WERI-Rb-1 (cell line): Measurements from ENCODE around the gene ADAMTSL3.

Source experiments
- DNase-seq: peaks from one replicate; pipeline ENCODE4 v3.0.0-alpha.2; 2020
- H3K27ac ChIP-seq: fragments of 250-450 bp; sonication (Bioruptor Pico); 2 replicates; pipeline ENCODE4 v1.5.1; 2020; ENCODE audit warnings: mild to moderate bottlenecking, moderate library complexity
- H3K27me3 ChIP-seq: fragments of 250-450 bp; sonication (Bioruptor Pico); 2 replicates; pipeline ENCODE4 v1.5.1; 2021; ENCODE audit warnings: mild to moderate bottlenecking, low read depth, moderate library complexity; ENCODE audit not compliant: insufficient read depth, severe bottlenecking
- H3K36me3 ChIP-seq: fragments of 250-450 bp; sonication (Bioruptor Pico); 2 replicates; pipeline ENCODE4 v1.5.1; 2020; ENCODE audit warnings: mild to moderate bottlenecking, moderate library complexity
- H3K4me3 ChIP-seq: 2 replicates; pipeline ENCODE4 v1.5.1; 2011; ENCODE audit warnings: low read depth, mild to moderate bottlenecking, control low read depth, low read length
- H3K9me3 ChIP-seq: fragments of 250-450 bp; sonication (Bioruptor Pico); 2 replicates; pipeline ENCODE4 v1.5.1; 2021; ENCODE audit warnings: mild to moderate bottlenecking, moderate library complexity; ENCODE audit not compliant: severe bottlenecking
- TF ChIP-seq, protein P1 (sequence below): IDR thresholded peaks from 2 replicates; pipeline ENCODE4 v1.5.1; 2011; ENCODE audit warnings: low read depth, mild to moderate bottlenecking, control low read depth, inconsistent platforms, low read length

Gene ADAMTSL3, protein sequence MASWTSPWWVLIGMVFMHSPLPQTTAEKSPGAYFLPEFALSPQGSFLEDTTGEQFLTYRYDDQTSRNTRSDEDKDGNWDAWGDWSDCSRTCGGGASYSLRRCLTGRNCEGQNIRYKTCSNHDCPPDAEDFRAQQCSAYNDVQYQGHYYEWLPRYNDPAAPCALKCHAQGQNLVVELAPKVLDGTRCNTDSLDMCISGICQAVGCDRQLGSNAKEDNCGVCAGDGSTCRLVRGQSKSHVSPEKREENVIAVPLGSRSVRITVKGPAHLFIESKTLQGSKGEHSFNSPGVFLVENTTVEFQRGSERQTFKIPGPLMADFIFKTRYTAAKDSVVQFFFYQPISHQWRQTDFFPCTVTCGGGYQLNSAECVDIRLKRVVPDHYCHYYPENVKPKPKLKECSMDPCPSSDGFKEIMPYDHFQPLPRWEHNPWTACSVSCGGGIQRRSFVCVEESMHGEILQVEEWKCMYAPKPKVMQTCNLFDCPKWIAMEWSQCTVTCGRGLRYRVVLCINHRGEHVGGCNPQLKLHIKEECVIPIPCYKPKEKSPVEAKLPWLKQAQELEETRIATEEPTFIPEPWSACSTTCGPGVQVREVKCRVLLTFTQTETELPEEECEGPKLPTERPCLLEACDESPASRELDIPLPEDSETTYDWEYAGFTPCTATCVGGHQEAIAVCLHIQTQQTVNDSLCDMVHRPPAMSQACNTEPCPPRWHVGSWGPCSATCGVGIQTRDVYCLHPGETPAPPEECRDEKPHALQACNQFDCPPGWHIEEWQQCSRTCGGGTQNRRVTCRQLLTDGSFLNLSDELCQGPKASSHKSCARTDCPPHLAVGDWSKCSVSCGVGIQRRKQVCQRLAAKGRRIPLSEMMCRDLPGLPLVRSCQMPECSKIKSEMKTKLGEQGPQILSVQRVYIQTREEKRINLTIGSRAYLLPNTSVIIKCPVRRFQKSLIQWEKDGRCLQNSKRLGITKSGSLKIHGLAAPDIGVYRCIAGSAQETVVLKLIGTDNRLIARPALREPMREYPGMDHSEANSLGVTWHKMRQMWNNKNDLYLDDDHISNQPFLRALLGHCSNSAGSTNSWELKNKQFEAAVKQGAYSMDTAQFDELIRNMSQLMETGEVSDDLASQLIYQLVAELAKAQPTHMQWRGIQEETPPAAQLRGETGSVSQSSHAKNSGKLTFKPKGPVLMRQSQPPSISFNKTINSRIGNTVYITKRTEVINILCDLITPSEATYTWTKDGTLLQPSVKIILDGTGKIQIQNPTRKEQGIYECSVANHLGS (N-terminal part only)

DNA sequence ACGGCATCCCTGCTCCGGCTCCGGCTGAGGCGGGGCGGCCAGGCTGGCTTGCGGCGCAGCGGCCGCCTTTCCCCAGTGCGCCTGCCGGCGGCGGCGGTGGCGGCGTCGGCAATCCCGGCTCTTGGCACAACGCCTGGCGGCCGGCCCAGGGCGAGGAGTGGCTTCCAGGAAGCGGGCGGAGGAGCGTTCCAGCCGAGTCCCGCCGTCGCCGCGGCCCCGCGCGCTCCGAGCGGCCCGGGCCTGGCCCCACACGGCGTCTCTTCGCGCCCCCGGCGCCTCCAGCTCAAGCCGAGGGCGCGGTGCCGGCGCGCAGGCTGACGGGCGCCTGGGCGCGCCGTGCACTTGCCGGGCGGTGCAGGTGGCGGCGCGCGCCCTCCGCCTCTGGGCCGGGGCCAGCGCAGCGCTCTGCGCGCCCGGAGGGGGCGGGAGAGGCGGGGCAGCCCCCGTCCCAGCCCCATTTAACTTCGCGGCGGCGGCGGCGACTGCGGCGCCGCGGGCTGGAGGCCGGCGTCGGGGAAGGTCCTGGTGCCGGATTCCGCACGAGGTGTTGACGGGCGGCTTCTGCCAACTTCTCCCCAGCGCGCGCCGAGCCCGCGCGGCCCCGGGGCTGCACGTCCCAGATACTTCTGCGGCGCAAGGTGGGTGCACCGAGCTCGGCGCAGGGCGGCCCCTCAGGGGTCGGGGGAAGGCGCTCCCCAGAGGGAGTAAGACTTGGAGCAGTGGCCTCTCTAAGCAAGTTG lies at the start of gene ADAMTSL3:
ADAMTSL3 (plus strand) TSS at position 485 of the 740 bp plus-strand sequence. CDS start 1,639 bp downstream, outside the sequence.
- H3K4me3 ChIP-seq = peak within 1 kb of the TSS; percentile 37
- TF ChIP-seq, protein P1, sequence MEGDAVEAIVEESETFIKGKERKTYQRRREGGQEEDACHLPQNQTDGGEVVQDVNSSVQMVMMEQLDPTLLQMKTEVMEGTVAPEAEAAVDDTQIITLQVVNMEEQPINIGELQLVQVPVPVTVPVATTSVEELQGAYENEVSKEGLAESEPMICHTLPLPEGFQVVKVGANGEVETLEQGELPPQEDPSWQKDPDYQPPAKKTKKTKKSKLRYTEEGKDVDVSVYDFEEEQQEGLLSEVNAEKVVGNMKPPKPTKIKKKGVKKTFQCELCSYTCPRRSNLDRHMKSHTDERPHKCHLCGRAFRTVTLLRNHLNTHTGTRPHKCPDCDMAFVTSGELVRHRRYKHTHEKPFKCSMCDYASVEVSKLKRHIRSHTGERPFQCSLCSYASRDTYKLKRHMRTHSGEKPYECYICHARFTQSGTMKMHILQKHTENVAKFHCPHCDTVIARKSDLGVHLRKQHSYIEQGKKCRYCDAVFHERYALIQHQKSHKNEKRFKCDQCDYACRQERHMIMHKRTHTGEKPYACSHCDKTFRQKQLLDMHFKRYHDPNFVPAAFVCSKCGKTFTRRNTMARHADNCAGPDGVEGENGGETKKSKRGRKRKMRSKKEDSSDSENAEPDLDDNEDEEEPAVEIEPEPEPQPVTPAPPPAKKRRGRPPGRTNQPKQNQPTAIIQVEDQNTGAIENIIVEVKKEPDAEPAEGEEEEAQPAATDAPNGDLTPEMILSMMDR = no peak
- DNase-seq = peak; percentile 22
- peaks cover 42% of the 10 kb centered on the region for H3K27me3 ChIP-seq
- no peaks in the 10 kb centered on the region for H3K9me3 ChIP-seq
- no peaks in the 10 kb centered on the region for H3K36me3 ChIP-seq
- no peak within 1 kb of the TSS for H3K27ac ChIP-seq

DNA sequence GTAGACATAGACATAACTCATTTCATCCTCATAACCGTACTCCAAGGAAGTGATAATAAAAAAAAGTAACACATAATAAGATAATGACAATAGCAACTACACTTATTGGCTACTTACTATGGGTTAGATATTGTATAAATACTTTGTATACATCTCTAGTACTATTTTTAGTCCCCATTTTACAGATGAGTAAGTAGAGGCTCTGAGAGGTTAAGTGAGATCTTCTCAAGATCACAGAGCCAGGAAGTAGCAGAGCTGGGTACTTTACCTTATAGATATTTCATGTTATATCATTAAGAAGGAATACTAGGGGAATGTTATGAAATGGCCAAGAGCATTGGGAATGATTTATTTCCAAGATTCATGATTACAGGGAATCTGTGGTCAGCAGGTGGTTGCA lies 49.4 kb upstream of the ADAMTSL3 start:
- Histone ChIP-seq H3K36me3 (no peaks in the 10 kb centered on the region), H3K27ac (no peak overlapping the region), H3K4me3 (no peak overlapping the region), H3K27me3 (no peaks in the 10 kb centered on the region), H3K9me3 (no peaks in the 10 kb centered on the region)
- DNase-seq = no peak
- TF ChIP-seq, protein P1 = no peak

DNA sequence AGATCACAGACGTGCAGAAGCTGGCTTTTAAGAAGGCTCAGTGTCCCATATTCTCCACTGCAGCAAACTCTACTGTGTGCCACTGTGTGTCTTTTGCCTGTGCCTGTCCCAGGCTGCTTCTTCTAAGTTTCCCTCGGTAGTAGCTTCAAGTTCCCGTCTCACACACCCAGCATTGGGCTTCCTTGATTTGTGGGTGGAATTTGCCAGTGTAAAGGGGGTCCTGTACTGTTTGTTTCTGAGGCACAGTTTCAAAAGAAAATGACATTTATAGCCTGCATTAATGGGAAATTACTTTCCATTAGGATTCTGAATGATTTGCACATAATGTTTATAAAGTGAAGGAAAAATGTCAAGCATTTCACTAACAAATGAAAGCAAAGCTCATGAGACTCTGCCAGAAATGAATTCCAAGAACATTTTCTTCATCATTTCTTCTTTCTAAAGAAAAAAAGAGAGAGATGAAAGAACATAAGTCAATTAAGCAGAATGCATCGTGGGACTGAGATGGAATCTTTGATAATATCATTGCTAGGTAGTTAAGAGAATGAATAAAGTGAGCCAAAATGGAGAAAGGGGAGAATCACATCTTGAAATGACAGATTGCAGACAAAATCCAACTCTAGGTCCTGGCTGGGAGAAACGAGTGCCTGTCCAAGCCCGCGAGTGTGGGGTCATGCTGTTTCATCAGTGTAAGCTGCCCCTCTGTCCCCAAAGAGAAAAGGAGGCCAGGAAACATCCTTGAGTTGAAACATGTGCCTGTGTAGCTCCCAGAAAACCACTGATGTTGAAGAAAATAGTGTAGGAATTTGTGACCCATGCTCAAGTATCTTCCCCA lies 48.6 kb upstream of the ADAMTSL3 start:
- no peak for DNase-seq
- H3K9me3 ChIP-seq = no peaks in the 10 kb centered on the region
- no peak overlapping the region for H3K4me3 ChIP-seq
- no peaks in the 10 kb centered on the region for H3K27me3 ChIP-seq
- TF ChIP-seq, protein P1 = no peak
- no peaks in the 10 kb centered on the region for H3K36me3 ChIP-seq
- H3K27ac ChIP-seq = no peak overlapping the region

DNA sequence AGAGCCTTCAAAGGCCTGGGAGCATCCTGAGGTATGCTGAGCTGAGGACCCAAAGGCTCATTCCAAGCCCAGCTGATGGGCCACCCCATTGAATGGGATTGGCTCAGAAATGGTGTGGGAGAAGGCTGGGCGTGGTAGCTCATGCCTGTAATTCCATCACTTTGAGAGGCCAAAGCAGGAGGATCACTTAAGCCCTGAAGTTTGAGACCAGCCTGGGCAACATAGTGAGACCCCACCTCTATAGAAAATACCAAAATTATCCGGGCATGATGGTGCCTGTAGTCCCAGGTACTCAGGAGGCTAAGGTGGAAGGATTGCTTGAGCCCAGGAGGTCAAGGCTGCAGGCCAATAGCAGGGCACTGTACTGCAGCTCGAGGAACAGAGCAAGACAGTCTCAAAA lies 43.8 kb upstream of the ADAMTSL3 start:
- Histone ChIP-seq H3K27me3 (no peaks in the 10 kb centered on the region), H3K27ac (no peak overlapping the region), H3K4me3 (no peak overlapping the region), H3K36me3 (no peaks in the 10 kb centered on the region), H3K9me3 (no peaks in the 10 kb centered on the region)
- no peak for DNase-seq
- TF ChIP-seq, protein P1 = no peak
